Activated naive CD8-positive, alpha-beta T cell treated with anti-CD3 and anti-CD28 coated beads for 36 hours (primary cell): Measurements from ENCODE around the gene SMARCAL1. TPM values are rescaled to one million over a fixed set of nuclear protein-coding genes. Genes with fewer than 3 reads are reported as not detected.
"Not testable (repeated sequence)": the region's sequence is repeated elsewhere in the genome, so short reads cannot be mapped to it uniquely, and the experiment has no call there.

Experiments used
- DNase-seq: peaks from one replicate; pipeline ENCODE4 v3.0.0; 2021
- H3K27ac Mint-ChIP-seq: one replicate; pipeline ENCODE4 v1.8.0; 2022; ENCODE audit warnings: mild to moderate bottlenecking, moderate library complexity, mixed read lengths
- H3K27me3 Mint-ChIP-seq: one replicate; pipeline ENCODE4 v1.8.0; 2022; ENCODE audit warnings: mild to moderate bottlenecking, mixed read lengths
- H3K36me3 Mint-ChIP-seq: one replicate; pipeline ENCODE4 v1.8.0; 2021; ENCODE audit warnings: mild to moderate bottlenecking, mixed read lengths
- H3K4me1 Mint-ChIP-seq: one replicate; pipeline ENCODE4 v1.8.0; 2021; ENCODE audit warnings: mixed read lengths
- H3K4me3 Mint-ChIP-seq: one replicate; pipeline ENCODE4 v1.8.0; 2022; ENCODE audit warnings: mild to moderate bottlenecking, moderate library complexity, mixed read lengths
- H3K9me3 Mint-ChIP-seq: one replicate; pipeline ENCODE4 v1.8.0; 2022; ENCODE audit warnings: mixed read lengths
- total RNA-seq, 2 experiments: library from RNA; stranded (reverse); gene quantifications; one replicate each; pipeline ENCODE4 v1.2.3, GENCODE V29; 2021

SMARCAL1 gene
- total RNA-seq, 2 experiments from 2014 or later, result 22.4 to 25.3 TPM

DNA sequence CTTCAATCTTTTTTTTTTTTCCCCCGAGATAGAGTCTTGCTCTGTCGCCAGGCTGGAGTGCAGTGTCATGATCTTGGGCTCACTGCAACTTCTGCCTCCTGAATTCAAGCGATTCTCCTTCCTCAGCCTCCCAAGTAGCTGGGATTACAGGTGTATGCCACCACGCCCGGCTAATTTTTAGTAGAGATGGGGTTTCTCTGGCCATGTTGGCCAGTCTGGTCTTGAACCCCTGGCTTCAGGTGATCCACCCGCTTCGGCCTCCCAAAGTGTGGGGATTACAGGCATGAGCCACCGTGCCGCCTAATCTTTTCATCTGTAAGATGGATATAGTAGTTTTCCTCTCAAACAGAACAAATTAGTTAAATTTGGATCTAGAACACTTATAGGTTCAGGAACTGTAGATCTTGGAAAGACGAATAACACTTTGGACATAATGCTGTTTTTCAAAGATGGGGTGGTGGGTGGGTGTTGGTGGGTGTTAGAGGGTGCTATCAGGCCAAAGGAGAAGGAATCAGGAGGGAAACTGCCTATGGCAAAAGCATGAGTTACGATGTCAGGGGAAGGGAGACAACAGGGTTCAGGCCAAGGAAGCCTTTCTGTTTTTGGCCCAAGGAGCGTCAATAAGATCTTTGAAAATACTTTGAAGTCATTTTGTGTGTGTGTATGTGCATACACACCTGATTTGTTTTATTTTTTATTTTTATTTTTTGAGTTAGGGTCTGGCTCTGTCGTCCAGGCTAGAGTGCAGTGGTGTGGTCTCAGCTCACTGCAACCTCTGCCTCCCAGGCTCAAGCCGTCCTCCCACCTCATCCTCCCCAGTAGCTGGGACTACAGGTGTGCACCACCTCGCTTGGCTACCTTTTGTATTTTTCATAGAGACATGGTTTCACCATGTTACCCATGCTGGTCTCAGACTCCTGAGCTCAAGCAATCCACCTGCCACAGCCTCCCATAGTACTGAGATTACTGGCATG, 93.1 kb downstream of the SMARCAL1 start:
- no peaks in the 10 kb centered on the region for H3K27me3 Mint-ChIP-seq
- no peak for DNase-seq
- H3K36me3 Mint-ChIP-seq, result peaks cover 64% of the 10 kb centered on the region
- H3K27ac Mint-ChIP-seq, result peak overlapping the region; percentile 58
- peak overlapping the region; percentile 8 for H3K4me3 Mint-ChIP-seq
- H3K4me1 Mint-ChIP-seq, result peaks cover 46% of the 10 kb centered on the region
- H3K9me3 Mint-ChIP-seq, result peaks cover 2% of the 10 kb centered on the region

DNA sequence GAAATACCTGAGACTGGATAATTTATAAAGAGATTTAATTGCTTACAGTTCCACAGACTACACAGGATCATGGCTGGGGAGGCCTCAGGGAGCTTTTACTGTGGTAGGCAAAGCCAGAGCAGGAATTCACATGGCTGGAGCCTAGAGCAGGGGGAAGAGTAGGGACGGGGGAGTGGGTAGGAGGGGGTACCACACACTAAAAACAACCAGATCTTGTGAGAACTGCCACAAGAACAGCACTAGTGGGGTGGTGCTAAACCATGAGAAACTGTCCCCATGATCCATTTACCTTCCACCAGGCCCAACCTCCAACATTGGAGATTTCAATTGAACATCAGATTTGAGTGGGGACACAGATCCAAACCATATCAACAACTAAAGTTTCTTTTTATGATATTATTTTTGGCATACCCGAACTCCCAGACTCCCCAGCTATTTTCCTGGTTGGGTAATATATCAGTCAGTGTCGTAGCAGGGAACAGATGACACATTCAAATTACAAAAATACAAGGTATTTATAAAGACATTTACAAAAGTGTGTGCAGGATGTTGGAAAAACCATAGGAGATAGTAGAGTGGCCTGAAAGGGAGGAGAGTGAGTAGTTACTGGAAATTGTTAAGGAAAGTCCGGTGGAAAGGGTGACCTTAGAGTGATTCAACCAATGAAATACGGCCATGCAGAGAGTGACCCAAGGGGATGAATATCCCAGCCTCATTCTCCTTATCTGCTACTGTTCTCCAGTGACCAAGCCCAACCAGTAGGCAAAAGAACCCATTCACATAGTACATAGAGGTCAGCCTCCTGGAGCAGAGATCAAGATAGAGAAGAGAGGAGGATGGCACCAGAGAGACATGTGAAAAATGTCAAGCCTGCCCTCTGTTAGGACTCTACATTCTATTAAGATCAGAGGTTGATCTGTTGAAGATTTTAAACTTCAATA, 95.2 kb downstream of the SMARCAL1 start:
- H3K36me3 Mint-ChIP-seq, result peaks cover 45% of the 10 kb centered on the region

DNA sequence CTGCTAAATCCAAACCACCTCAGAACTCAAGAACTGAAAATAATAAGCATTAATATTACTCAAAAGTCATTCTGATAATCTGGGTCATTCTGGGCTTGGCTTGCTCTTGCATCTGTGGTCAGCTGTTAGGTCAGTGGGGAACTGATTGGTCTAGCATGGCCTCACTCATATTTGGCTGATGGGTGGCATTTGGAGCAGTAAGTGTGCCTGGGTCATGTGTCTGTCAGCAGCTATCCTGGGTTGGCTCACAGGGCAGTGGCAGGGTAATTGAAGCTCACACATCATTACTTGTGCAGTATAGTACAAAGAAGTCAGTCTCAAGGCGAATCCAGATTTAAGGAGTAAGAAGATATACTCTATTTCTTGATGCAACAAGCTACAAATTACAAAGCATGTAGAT, 95.9 kb downstream of the SMARCAL1 start:
- Mint-ChIP-seq H3K27me3 (no peaks in the 10 kb centered on the region), H3K27ac (peak overlapping the region; percentile 39), H3K4me1 (peaks cover 25% of the 10 kb centered on the region), H3K9me3 (peaks cover 2% of the 10 kb centered on the region), H3K36me3 (peaks cover 37% of the 10 kb centered on the region), H3K4me3 (no peak overlapping the region)
- DNase-seq, result no peak

More for the DNA sequence above, 95.2 kb downstream of the SMARCAL1 start:
- no peak overlapping the region for H3K27ac Mint-ChIP-seq
- H3K4me1 Mint-ChIP-seq, result peaks cover 32% of the 10 kb centered on the region
- no peak for DNase-seq
- no peak overlapping the region for H3K4me3 Mint-ChIP-seq
- H3K9me3 Mint-ChIP-seq, result peaks cover 2% of the 10 kb centered on the region
- H3K27me3 Mint-ChIP-seq, result no peaks in the 10 kb centered on the region

DNA sequence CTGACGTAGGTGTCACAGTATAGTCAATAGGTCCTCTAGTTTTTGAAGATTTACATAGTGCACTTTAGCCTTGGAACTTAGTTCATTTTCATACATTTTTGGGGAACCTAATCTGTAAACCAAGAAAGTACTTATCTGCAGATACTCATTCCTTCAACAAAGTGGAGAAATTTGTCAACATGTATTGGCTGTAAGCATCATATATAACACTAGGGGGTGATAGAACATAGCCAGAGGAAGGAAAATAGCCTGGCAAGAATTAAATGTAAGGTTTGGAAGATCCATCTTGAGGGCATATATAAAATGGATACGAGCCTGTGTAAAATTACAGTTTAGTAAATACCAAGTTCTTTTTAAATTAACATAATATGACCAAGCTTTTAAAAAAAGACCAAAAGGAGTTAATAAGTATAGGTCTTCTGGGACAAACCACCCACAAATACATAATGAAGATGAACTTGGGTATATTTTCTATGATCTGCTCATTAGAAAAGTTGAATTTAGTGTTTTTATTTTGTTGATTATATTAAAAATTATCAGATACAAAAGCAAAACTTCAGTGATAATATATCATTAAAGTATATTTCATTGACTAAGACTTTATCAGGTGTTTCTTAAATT, 104.6 kb downstream of the SMARCAL1 start:
- H3K27ac Mint-ChIP-seq, result no peak overlapping the region
- H3K4me3 Mint-ChIP-seq, result no peak overlapping the region
- no peaks in the 10 kb centered on the region for H3K27me3 Mint-ChIP-seq
- no peaks in the 10 kb centered on the region for H3K36me3 Mint-ChIP-seq
- DNase-seq, result no peak
- no peaks in the 10 kb centered on the region for H3K9me3 Mint-ChIP-seq
- H3K4me1 Mint-ChIP-seq, result no peaks in the 10 kb centered on the region

DNA sequence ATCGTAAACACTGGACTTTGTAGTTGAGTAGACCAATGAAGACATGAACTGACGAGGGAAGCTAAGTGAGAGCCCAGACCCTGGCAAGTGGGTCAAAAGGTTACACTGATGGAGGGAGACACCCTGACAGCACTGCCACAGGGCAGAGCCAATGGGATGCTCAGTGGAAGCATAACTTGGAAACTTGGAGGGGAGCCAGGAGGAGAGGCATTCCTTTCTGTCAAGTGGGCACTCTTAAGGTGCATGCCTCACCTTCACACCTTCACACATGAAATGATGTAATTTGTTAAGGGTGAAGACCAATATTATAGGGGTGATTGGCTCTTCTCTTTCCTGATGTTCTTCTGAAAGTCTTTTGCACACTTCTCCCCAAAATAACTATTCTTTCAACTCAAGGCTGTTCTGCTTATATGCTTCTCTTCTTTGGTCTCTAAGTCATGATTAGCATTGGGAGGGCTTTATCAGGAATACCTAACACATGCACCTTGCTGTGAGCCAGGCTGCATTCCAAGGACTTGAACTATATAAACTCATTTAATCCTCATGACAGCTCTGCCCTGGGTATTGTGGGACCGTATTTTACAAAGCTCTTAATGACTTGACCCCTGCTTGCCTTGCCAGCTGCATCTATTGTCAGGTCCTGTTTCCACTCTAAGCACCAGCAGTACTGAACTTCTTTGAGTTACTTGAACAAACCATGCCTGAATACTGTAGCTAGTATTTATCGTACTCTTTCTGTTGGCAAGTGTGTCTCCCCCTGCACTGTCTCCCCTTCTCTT, 105.4 kb downstream of the SMARCAL1 start:
- Mint-ChIP-seq H3K4me3 (no peak overlapping the region), H3K27me3 (no peaks in the 10 kb centered on the region), H3K27ac (no peak overlapping the region), H3K4me1 (no peaks in the 10 kb centered on the region), H3K9me3 (no peaks in the 10 kb centered on the region), H3K36me3 (no peaks in the 10 kb centered on the region)
- no peak for DNase-seq

DNA sequence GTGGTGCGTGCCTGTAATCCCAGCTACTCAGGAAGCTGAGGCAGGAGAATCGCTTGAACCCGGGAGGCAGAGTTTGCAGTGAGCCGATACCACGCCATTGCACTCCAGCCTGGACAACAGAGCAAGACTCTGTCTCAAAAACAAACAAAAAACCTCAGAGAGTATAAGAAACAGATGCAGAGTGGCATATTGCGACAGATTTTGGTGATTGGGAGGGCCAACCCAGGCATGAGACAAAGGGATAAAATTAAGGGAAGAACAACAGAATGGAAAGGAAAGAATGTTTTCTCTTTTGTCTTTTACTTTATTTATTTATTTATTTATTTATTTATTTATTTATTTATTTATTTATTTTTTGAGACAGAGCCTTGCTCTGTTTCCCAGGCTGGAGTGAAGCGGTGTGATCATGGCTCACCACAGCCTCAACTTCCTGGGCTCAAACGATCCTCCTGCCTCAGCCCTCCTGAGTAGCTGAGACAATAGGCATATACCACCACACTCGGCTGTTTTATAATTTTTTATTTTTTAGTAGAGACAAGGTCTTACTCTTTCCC, 106.4 kb downstream of the SMARCAL1 start:
- H3K27me3 Mint-ChIP-seq, H3K4me1 Mint-ChIP-seq, H3K9me3 Mint-ChIP-seq, H3K36me3 Mint-ChIP-seq, DNase-seq, H3K4me3 Mint-ChIP-seq, H3K27ac Mint-ChIP-seq: not testable (repeated sequence)

DNA sequence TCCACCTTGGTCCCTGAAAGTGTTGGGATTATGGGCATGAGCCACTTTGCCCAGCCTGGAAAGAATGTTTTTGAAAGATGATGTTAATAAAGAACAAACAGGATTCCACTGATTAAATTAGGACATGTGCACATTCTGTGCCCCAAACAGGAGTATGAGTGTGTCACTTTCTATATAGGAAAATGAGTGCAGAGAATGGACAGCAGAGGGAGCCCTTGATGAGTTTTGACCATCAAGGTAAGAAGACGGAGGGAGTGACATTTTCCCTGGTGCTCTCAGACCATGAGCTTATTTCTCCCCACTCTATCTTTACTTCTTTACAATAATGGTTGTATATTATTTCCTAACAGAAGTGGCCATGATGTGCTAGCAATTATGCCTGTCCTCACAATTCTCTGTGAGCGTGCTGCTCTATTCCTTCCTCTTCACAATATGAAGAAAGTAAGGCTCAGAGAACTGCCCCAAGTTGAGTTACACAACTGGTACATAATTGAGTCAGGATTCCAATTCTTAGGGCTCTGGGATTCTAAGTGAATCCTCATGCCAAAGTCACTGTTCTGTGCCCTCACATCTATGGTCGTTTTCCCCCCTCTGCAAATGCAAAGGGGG, 107.0 kb downstream of the SMARCAL1 start:
- DNase-seq, result peak; percentile 37
- Mint-ChIP-seq H3K4me1 (no peaks in the 10 kb centered on the region), H3K27ac (no peak overlapping the region), H3K9me3 (no peaks in the 10 kb centered on the region), H3K4me3 (no peak overlapping the region), H3K36me3 (peaks cover under 1% of the 10 kb centered on the region), H3K27me3 (no peaks in the 10 kb centered on the region)

DNA sequence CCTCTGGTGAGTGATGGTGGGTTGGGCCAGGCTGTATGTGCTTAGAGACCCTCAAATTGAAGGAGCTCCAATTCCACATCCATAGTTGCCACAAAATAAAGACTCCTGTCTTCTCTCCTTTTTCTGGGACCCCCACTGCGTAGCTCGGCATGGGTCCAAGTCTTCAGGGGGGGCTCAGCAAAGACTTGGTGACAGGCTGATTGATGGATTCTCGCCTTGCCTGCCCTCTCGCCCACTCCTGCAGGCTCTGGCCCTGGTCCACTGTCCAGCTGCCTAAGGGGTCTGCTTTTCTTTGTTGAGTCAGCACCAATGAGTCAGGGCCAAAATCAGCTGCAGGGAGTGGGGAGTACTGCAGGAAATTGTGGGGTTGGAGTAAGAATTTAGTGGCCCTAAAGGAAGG, 107.8 kb downstream of the SMARCAL1 start:
- Mint-ChIP-seq H3K27ac (no peak overlapping the region), H3K4me1 (no peaks in the 10 kb centered on the region), H3K36me3 (peaks cover 3% of the 10 kb centered on the region), H3K4me3 (no peak overlapping the region), H3K9me3 (no peaks in the 10 kb centered on the region), H3K27me3 (no peaks in the 10 kb centered on the region)
- DNase-seq, result no peak

DNA sequence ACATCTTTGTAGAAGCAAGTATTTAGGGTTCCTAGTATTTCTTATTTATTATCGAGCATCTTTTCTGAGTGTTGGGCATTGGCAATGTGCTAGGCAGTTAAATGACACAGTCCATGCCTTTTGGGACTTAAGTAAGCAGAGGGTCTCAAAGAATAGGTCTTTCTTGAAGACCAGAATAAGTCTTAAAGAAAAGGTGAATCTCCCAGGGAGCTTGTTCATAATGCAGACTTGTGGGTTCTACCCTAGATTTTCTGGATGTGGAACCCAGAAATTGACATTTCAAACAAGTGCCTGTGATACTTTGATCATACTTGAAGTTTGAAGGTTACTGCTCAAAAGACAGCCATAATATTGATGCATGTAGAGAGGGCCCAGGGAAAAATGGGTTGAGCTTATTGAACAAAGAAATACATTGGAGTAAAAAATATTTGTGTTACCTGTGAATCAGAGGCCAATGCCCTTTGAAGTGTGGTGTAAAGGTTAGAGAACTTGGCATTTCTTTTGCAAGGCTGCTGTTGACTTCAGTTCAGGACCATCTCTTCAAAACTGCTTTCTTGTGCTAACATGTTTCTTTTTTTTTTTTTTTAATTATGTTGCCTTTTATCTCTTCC, 110.7 kb downstream of the SMARCAL1 start:
- Mint-ChIP-seq H3K9me3 (no peaks in the 10 kb centered on the region), H3K4me1 (no peaks in the 10 kb centered on the region), H3K36me3 (peaks cover 3% of the 10 kb centered on the region), H3K27ac (no peak overlapping the region), H3K4me3 (no peak overlapping the region), H3K27me3 (no peaks in the 10 kb centered on the region)
- DNase-seq, result no peak

DNA sequence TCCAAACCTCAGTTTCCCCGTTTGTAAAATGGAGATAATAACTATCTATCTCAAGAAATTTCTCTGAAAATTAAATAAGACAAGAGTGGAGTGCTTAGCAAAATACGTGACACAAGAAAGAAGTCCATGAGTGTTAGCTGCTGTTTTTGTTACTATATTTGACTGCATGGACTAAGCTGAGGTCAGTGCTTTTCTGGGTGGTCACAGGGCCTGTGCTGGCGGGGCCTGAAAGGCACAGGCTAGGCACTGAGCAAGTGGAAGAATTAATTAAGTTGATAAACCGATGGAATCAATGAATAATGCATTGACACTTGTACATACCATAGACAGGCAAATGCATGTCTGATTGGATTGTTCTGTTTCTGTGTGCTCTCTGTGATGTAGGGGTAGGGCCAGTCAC, 113.7 kb downstream of the SMARCAL1 start:
- no peak overlapping the region for H3K27ac Mint-ChIP-seq
- H3K4me3 Mint-ChIP-seq, result no peak overlapping the region

DNA sequence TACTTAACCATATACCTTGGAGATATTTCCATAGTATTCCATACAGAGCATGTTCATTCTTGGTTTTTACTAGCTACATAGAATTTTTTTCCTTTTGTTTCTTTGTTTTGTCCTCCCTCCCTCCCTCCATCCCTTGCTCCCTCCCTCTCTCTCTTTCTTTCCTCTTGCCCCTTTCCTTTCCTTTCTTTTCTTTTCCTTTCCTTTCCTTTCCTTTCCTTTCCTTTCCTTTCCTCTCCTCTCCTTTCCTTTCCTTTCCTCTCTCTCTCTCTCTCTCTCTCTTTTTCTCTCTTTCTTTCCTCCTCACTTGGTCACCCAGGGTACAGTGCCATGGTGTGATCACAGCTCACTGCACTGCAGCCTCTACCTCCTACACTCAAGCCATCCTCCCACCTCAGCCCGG, 114.7 kb downstream of the SMARCAL1 start:
- Mint-ChIP-seq H3K9me3 (no peaks in the 10 kb centered on the region), H3K36me3 (peaks cover 3% of the 10 kb centered on the region), H3K27ac (no peak overlapping the region), H3K4me1 (no peaks in the 10 kb centered on the region), H3K27me3 (no peaks in the 10 kb centered on the region), H3K4me3 (no peak overlapping the region)
- DNase-seq, result no peak

More for the DNA sequence above, 113.7 kb downstream of the SMARCAL1 start:
- Mint-ChIP-seq H3K27me3 (no peaks in the 10 kb centered on the region), H3K36me3 (peaks cover 3% of the 10 kb centered on the region), H3K9me3 (no peaks in the 10 kb centered on the region), H3K4me1 (no peaks in the 10 kb centered on the region)
- DNase-seq, result no peak

DNA sequence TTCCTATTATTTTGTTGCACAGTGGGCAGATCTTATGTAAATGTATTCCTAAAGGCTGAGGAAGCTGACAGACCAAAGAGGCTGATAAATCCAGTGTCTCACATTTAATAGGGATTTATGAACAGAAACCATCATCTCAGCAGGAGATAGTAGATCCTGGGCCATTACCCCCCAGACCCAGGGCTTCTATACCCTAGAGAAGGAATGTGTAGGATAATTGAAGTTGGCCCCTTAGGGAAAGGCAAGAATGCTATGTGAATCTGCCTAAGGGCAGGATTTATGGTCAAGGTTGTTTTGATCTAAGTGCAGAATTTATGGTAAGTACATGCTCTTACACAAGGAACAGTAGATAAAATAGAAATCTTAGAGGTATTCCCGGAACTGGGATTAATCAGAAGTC, 115.3 kb downstream of the SMARCAL1 start:
- Mint-ChIP-seq H3K27ac (no peak overlapping the region), H3K4me3 (no peak overlapping the region), H3K36me3 (peaks cover 3% of the 10 kb centered on the region), H3K4me1 (no peaks in the 10 kb centered on the region), H3K9me3 (no peaks in the 10 kb centered on the region), H3K27me3 (no peaks in the 10 kb centered on the region)
- DNase-seq, result no peak

DNA sequence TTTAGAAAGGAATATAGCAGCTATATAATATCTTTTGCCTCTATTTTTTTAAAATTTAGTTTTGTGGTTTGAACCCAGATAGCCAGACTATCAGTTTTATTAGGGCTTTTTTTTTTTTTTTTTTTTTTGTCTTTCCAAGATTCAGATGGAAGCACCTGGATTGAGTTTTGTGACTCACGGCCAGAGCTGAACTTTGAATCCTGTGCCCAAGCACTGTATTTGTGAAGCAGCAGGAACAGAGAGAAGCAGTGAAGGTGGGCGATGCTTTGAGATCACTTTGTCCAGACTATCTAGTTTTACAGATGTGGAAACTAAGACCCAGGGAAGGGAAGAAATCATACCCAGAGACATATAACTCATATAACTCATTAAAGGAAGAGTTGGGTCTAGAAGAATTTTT, 120.3 kb downstream of the SMARCAL1 start:
- no peaks in the 10 kb centered on the region for H3K27me3 Mint-ChIP-seq

More for the DNA sequence above, 120.3 kb downstream of the SMARCAL1 start:
- Mint-ChIP-seq H3K36me3 (no peaks in the 10 kb centered on the region), H3K4me1 (peaks cover 5% of the 10 kb centered on the region), H3K9me3 (no peaks in the 10 kb centered on the region), H3K4me3 (no peak overlapping the region), H3K27ac (no peak overlapping the region)
- DNase-seq, result no peak
